ENCODE data around the gene SH3PXD2A.

SH3PXD2A gene

DNA sequence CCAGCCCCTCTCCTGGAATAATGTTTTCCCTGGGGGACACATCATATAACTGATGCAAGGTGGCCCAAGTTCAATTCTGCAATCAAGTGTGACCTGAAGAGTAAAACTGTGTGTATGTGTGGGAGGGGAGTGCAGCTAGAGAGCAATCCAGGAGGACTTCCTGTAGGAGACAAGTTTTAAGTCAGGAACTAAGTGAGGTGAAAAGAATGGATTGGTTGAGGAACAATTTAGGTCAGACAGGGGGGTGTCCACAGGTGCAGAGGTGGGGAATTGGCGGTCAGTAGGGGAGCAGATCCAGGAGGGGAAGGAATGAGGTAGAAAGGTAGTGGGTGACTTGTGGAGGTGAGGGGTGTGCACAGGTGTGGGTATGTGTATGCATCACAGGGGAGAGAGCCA lies 279.3 kb downstream of the SH3PXD2A start:
- FAIRE-seq, result no peak
- TF ChIP-seq TAF1 (IDR thresholded peaks at IDR 0.05; ENCODE audit: borderline replicate concordance, low read depth, low read length), result no peak
- no peak for TF ChIP-seq POLR2AphosphoS5 (IDR thresholded peaks at IDR 0.05; ENCODE audit: low read depth, low read length)
- TF ChIP-seq POLR2A (IDR thresholded peaks at IDR 0.05; ENCODE audit: low read depth, low read length), result no peak

DNA sequence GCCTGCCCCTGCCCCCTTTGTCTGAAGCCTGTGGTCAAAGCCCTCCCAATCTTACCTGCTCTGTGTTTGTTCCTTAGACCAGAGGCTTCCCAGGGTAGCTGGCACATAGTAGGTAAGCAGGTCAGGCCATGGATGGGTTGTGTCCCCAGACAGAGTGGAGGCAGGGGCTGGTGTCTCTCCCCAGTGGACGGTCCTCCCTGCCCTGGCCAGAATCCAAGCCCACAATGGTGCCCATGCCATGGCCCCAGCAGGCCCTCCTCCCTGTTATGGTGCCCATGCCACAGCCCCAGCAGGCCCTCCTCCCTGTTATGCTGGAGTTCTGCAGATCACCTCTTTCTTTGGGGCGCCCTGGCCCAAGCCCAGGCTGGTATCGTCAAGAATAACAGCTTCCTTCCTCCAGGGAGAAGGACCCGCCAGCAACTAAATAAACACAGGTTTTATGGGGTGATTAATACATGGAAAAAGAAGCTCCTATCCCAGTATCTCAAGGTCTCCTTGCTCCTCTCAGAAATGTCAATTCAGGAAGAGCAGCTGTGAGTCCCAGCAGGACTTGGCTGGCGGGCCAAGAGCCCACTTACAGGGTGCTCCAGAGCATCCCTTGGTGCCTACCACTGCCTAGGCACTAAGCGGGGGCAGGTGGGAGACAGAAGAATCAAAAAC lies 279.8 kb downstream of the SH3PXD2A start:
- no peak for FAIRE-seq
- TF ChIP-seq POLR2A (IDR thresholded peaks at IDR 0.05; ENCODE audit: low read depth, low read length) (no peak), POLR2AphosphoS5 (IDR thresholded peaks at IDR 0.05; ENCODE audit: low read depth, low read length) (no peak), TAF1 (IDR thresholded peaks at IDR 0.05; ENCODE audit: borderline replicate concordance, low read depth, low read length) (no peak)
- DNase-seq (ENCODE audit: insufficient read length), result no peak

More for the DNA sequence above, 279.3 kb downstream of the SH3PXD2A start:
- DNase-seq (ENCODE audit: insufficient read length), result no peak

DNA sequence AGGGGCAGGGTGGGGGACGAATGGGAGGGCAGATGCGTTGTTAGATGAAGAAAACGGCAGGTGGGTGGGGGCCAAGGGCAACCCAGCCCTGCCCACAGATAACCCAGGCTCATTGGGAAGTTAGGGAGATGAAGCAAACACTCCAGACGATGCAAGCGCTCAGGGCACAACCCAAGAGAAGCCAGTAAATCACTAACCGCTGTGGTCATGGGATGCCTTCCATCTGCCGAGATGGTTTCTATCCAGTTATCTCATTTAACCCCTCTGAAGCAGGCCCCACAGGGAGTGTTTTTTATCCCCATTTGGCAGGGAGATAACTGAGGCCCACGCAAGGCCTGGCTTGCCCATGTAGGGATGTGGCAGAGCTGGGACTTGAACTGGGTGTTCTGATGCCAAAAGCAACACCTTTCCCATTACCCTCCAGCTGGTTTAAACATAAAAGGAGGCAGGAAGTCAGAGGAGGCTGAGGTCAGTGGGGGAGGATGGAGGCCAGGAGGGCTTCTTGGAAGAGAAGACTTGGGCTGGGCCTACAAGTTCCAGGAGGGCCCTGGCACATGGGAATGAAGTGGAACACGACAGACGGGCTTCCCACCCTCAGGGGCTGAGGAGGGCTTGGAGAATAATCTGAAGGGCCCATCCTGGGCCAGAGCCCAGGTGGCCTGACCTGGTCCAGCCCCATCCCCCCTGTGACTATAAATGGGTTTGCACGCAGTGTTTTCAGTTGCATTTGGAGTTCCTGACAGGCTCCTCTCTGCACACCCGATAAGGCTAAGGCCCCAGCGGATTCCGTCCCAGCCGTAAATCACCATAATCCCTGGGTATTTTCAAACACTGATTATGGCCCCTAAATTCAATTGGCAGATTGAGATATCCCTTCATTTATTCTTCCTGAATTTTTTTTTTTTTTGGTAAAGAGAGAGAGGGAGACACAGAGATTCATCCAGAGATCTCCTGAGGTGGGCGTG lies 281.0 kb downstream of the SH3PXD2A start:
- FAIRE-seq (no peak), DNase-seq (ENCODE audit: insufficient read length) (no peak)
- no peak for TF ChIP-seq POLR2AphosphoS5 (IDR thresholded peaks at IDR 0.05; ENCODE audit: low read depth, low read length)
- no peak for TF ChIP-seq TAF1 (IDR thresholded peaks at IDR 0.05; ENCODE audit: borderline replicate concordance, low read depth, low read length)

DNA sequence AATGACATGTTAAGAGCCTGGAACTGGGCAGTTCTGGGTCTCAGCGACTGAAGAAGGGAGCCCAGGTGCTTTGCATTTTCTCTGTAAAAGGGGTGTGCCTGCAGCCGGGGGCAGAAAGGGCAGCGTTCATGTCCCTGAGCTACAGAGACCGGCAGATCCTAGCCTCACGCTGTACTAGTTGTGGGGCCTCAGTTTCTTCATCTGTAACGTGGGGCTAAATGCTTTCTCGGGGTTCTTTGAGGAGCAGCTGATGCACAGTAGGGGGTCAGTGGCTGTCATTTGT lies 282.2 kb downstream of the SH3PXD2A start:
- DNase-seq (ENCODE audit: insufficient read length) (no peak), FAIRE-seq (no peak)
- TF ChIP-seq POLR2A (IDR thresholded peaks at IDR 0.05; ENCODE audit: low read depth, low read length), result no peak
- TF ChIP-seq POLR2AphosphoS5 (IDR thresholded peaks at IDR 0.05; ENCODE audit: low read depth, low read length), result no peak
- TF ChIP-seq TAF1 (IDR thresholded peaks at IDR 0.05; ENCODE audit: borderline replicate concordance, low read depth, low read length), result no peak

DNA sequence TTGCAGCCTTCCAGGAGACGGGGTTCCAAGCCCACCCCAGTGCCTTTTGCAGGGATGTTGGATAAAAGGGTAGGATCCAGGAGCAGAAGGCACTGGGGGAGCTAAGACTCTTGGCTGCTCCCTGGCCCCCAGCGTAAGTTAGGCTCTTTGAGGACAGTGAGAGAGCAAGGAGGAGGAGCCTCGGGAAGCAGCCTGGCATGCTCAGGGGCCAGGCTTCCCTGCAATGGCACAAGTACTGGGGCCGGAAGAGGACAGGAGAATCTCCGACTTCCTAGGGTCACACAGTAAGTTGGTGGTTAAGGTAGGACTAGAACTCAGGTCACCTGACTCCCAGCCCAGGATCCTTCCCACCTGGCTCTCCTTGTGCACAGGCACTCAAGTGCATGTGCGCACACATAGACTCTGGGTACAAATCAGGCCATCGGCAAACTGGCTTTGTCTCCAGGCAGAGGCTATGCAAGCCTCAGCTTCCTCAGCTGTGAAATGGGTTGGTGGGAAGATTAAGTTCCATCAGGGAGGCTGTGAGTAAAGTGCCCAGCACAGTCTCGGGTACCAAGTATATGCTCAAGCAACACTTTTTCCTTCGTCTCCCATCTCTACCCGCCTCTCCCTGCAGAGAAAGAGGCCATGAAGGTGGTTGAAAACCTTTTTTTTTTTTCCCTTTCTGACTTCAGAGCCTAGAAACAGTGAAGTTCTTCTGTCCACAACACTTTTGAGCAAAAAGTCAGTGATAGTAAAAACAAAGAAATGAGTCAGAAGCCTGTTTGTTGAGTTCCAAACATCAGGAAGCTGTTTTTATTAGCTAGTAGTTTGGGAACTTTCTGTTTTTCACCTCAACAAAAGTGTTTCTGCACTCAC lies 282.8 kb downstream of the SH3PXD2A start:
- no peak for TF ChIP-seq TAF1 (IDR thresholded peaks at IDR 0.05; ENCODE audit: borderline replicate concordance, low read depth, low read length)
- TF ChIP-seq POLR2AphosphoS5 (IDR thresholded peaks at IDR 0.05; ENCODE audit: low read depth, low read length), result no peak
- no peak for TF ChIP-seq POLR2A (IDR thresholded peaks at IDR 0.05; ENCODE audit: low read depth, low read length)
- FAIRE-seq (no peak), DNase-seq (ENCODE audit: insufficient read length) (no peak)

DNA sequence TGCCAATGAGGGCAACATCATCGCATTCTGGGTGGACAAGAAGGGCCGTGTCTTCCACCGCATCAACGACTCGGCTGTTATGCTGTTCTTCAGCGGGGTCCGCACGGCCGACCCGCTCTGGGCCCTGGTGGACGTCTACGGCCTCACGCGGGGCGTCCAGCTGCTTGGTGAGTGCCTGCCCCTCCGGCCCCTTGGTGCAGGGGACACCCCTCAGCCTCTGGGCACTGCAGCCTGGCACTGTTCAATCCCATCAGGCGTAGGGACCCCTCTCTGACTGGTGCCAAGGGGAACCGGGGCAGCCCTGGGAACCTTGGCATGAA lies 283.8 kb downstream of the SH3PXD2A start:
- no peak for TF ChIP-seq POLR2AphosphoS5 (IDR thresholded peaks at IDR 0.05; ENCODE audit: low read depth, low read length)
- TF ChIP-seq TAF1 (IDR thresholded peaks at IDR 0.05; ENCODE audit: borderline replicate concordance, low read depth, low read length), result no peak
- no peak for TF ChIP-seq POLR2A (IDR thresholded peaks at IDR 0.05; ENCODE audit: low read depth, low read length)
- FAIRE-seq (no peak), DNase-seq (ENCODE audit: insufficient read length) (no peak)

DNA sequence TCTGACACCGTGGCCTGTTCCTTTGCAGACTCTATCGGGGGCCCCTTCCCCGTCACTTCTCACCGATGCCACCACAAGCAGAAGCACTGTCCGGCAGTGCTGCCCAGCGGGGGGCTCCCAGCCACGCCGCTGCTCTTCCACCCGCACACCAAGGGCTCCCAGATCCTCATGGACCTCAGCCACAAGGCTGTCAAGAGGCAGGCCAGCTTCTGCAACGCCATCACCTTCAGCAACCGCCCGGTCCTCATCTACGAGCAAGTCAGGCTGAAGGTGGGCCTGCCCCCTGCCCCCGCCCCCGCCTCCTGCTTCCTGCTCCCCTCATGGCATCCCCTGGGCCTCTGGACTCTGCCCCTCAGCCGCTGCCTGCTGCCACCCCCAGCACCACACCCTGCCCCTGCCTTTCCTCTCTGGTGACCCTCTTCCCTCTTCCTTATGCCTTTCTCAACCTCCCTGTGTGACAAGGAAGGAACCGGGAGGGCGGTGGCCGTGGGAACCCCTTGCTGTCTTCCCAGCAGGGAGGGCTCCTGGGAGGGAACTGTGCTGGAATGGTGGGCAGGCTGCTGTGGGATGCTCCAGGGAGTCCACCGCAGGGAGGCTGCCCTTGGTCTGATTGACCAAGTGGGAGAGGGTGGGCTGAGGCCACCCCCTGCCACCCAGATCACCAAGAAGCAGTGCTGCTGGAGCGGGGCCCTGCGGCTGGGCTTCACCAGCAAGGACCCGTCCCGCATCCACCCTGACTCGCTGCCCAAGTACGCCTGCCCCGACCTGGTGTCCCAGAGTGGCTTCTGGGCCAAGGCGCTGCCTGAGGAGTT lies 284.3 kb downstream of the SH3PXD2A start:
- TF ChIP-seq TAF1 (IDR thresholded peaks at IDR 0.05; ENCODE audit: borderline replicate concordance, low read depth, low read length), result no peak
- TF ChIP-seq POLR2A (IDR thresholded peaks at IDR 0.05; ENCODE audit: low read depth, low read length), result no peak
- TF ChIP-seq POLR2AphosphoS5 (IDR thresholded peaks at IDR 0.05; ENCODE audit: low read depth, low read length), result no peak
- no peak for FAIRE-seq
- DNase-seq (ENCODE audit: insufficient read length), result no peak

DNA sequence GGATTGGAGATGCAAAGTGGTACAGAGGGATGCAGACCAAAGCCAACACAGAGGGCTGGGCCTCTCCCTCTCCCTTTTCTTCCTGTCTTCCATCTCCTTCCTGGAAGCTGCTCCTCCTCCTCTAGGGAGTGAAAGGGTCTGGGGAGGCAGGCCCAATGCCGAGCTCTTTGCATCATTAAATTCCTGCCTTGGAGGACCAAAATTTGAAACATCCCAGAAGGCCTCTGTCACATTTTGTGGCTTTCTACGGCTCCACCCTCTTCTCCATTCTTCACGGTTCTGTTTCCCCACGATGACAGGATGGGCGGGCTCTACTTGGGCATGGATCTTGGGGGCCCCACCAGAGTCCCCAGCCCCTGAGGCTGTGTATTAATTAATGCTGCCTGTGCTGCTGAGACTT lies 285.5 kb downstream of the SH3PXD2A start:
- no peak for TF ChIP-seq POLR2AphosphoS5 (IDR thresholded peaks at IDR 0.05; ENCODE audit: low read depth, low read length)
- TF ChIP-seq POLR2A (IDR thresholded peaks at IDR 0.05; ENCODE audit: low read depth, low read length), result no peak
- TF ChIP-seq TAF1 (IDR thresholded peaks at IDR 0.05; ENCODE audit: borderline replicate concordance, low read depth, low read length), result no peak
- DNase-seq (ENCODE audit: insufficient read length) (no peak), FAIRE-seq (no peak)

DNA sequence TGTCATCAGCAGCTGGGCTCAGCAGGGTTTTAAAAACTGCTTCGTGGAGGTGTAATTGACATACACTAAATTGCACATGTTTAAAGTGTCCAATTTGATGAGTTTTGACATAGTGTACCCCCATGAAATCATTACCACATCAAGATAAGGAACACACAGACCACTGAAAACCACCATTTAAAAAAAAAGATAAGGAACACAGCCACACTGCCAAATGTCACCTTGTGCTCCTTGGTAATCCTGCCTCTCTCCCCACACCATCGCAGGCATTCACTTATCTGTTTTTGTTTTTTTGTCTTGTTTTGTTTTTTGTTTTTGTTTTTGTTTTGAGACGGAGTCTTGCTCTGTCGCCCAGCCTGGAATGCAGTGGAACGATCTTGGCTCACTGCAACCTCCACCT lies 286.9 kb downstream of the SH3PXD2A start:
- no peak for FAIRE-seq
- DNase-seq (ENCODE audit: insufficient read length), result no peak

DNA sequence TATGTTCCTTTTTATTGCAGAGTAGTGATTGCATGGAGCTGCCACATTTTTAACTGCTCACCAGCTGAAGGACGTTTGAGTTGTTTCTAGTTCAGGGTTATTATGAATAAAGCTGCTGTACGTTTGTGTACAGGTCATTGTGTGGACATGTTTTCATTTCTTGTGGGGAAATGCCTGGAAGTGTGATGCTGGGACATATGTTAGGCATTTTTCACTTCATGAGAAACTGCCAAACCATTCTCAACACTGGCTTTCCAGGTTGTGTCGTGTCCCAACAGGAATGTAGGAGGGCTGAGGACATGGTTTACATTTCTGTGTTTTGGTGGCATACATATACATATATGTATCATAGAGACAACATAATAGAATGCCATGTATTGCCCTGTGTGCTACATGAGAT lies 288.8 kb downstream of the SH3PXD2A start:
- TF ChIP-seq POLR2A (IDR thresholded peaks at IDR 0.05; ENCODE audit: low read depth, low read length) (no peak), TAF1 (IDR thresholded peaks at IDR 0.05; ENCODE audit: borderline replicate concordance, low read depth, low read length) (no peak), POLR2AphosphoS5 (IDR thresholded peaks at IDR 0.05; ENCODE audit: low read depth, low read length) (no peak)
- DNase-seq (ENCODE audit: insufficient read length) (no peak), FAIRE-seq (no peak)

More for the DNA sequence above, 286.9 kb downstream of the SH3PXD2A start:
- TF ChIP-seq POLR2A (IDR thresholded peaks at IDR 0.05; ENCODE audit: low read depth, low read length), result no peak
- no peak for TF ChIP-seq TAF1 (IDR thresholded peaks at IDR 0.05; ENCODE audit: borderline replicate concordance, low read depth, low read length)
- TF ChIP-seq POLR2AphosphoS5 (IDR thresholded peaks at IDR 0.05; ENCODE audit: low read depth, low read length), result no peak
